GM18505 (cell line): ENCODE results near the gene AMT.

Experiments
- ATAC-seq: cut with Tn5 transposase; IDR thresholded peaks from one replicate; pipeline ENCODE4 v1.9.1; 2021; ENCODE audit not compliant: unreplicated experiment
- POLR2A ChIP-seq: IDR thresholded peaks from 4 replicates; pipeline ENCODE4 v1.6.1; 2011; ENCODE audit warnings: borderline replicate concordance; ENCODE audit not compliant: insufficient read depth, insufficient read length; ENCODE audit errors: extremely low read depth

Gene AMT

GRCh38 chr3:49456466-49456865 is 34.2 kb upstream of the AMT start:
- ATAC-seq: no peak
- TF ChIP-seq POLR2A: no peak

GRCh38 chr3:49454898-49455681 is 32.8 kb upstream of the AMT start:
- no peak for TF ChIP-seq POLR2A
- ATAC-seq: no peak

- no peak for ATAC-seq
- no peak for TF ChIP-seq POLR2A
These were observed 32.2 kb upstream of the AMT start for GRCh38 chr3:49454458-49454857.

- ATAC-seq: no peak
- no peak for TF ChIP-seq POLR2A
These were observed 31.3 kb upstream of the AMT start for GRCh38 chr3:49453621-49454020.

DNA sequence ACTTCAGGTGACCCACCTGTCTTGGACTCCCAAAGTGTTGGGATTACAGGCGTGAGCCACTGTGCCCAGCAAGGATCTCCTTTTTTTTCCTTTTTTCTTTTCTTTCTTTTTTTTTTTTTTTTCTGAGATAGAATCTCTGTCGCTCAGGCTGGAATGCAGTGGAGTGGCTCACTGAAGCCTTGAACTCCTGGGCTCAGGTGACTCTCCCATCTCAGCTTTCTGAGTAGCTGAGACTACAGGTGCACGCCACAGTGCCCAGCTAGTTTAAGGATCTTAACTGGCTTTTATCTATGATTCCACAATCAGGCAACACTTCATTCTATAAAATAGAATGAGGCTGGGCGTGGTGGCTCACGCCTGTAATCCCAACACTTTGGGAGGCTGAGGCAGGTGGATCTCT is 23.1 kb upstream of the AMT start:
- TF ChIP-seq POLR2A: no peak
- ATAC-seq: no peak

DNA sequence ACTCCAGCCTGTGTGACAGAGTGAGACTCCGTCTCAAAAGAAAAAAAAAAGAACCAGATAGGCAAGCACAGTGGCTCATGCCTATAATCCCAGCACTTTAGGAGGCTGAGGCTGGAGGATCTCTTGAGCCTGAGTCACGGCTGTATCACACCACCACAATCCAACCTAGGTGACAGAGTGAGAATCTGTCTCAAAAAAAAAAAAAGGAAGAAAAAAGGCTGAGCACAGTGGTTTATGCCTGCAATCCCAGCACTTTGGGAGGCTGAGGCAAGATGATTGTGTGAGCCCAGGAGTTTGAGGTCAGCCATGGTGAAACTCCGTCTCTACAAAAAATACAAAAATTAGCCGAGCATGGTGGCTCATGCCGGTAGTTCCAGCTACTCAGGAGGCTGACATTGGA is 12.5 kb upstream of the AMT start:
- TF ChIP-seq POLR2A: no peak
- no peak for ATAC-seq

GRCh38 chr3:49428752-49429080 is 6.4 kb upstream of the AMT start:
- TF ChIP-seq POLR2A: no peak

GRCh38 chr3:49427586-49427985 is 5.3 kb upstream of the AMT start:
- no peak for TF ChIP-seq POLR2A
- ATAC-seq: no peak

More at GRCh38 chr3:49428752-49429080, 6.4 kb upstream of the AMT start:
- ATAC-seq: no peak

DNA sequence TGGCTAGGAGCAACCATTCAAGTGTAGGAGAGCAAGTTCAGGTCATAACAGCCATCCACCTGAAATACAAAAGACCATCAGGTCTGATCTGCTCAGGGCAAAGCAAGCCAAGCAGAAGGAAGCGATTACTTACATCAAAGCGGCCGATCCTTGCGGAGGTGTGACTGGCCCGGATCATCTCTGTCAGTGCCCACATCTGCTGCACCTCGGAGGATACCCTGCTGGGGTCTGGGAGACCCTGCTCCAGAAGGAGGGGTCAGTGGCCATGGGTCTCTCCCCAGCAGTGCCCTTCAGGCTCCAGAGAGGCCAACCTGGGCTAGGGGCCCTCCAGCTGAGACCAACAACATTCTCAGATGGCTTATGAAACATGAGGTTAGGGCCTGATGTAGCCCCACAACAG is 2.5 kb upstream of the AMT start:
- TF ChIP-seq POLR2A: no peak
- no peak for ATAC-seq

DNA sequence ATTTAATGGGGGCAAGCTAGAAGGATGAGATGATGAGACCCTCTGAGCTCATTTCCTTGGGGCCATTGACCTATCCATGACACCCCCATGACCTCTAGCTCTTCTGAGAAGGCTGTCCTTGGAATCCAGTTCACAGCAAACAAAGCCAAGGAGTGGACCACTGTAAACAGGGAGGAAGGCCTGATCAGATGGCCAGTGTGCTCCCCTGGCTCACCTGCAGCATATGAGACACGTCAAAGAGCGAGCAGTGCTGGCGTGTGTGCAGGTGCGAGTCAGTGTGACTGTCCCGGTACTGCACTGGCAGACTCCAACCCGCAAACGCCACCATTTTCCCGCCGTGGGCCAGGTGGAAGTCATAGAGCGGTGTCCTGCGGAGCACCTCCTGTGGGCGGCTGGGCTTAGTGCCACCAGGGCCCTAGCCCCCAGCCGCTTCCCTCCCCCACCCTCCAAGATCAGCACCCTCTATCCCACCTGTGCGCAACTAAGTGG is 339 bp downstream of the AMT start:
- no peak for TF ChIP-seq POLR2A

DNA sequence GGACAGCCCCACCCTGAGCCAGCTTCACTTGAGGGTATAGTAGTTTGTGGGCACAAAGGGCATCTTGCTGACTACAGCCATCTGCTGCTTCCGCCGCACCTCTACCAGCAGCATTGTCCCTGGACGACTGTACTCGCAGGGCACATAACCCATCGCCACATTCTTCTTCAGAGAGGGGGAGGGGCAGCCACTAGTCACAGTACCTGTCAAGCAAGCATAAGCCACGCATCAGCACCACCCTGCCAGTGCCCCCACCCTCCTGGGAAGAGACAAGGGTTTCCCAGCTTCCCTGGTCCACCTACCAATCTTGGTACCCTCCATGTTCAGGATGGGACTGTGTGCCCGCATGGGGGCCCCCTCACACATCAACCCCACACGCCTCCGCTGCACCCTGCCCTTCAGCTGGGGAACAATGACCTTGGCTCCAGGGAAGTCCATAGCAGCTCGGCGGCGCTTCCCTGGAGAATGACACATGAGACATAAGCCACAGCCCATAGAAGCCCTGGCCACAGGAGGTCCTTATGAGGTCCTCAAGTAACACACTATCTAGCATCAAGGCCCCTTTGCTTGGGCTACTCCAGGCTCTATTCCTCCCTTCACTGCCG is 4.7 kb downstream of the AMT start:
- no peak for TF ChIP-seq POLR2A
- ATAC-seq: no peak

More for the DNA sequence above, 339 bp downstream of the AMT start:
- ATAC-seq: no peak

DNA sequence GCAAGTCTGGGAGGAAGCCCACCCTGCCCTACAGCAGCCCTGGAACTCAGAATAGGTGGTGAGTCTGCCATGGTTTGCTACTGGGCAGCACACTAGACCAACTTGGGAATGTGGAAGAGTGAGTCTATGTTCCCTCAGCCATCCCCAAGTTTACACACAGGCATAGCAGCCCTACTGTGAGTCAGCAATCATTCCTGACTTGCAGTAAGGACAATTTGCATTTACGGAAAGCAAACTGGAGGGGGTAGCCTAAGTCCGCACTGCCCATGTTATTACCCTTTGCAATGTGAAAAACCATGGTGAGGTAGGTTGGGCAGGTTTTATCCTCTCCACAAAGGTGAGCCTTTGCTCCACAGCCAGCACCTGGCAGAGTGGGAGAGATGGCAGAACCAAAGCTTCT is 5.4 kb downstream of the AMT start:
- no peak for TF ChIP-seq POLR2A
- no peak for ATAC-seq

DNA sequence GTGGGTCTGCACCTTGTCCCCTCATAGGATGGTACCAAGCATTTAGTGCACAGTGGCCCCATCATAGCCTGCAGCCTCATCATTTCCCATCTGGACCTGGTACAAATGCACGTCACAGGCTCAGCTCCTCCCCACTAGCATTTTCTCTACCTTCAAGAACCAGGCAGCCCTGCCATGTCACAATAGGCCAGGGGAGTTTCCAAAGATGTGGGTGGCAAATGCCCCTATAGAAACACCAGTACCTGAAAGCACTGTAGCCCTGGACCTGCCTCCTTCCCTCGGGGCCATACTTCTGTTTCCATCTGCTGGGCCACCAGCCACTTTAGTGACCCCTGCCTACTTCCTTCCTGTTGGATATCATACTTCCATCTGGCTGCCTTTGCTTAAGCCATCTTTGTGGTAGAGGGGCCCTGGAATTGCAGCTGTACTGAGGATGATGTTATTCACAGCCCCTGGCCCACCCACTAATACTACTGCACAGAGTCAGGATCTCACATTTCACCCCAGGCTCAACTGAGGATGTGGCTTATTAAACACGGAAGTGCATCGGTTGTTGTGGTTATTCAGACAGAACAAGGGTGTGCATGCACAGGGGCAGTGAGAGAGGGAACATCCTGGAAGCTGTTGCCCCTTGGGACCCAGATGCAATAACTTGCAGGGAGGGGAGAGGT is 6.2 kb downstream of the AMT start:
- TF ChIP-seq POLR2A: no peak
- ATAC-seq: no peak

- no peak for ATAC-seq
- no peak for TF ChIP-seq POLR2A
These were observed 7.5 kb downstream of the AMT start for GRCh38 chr3:49414753-49415152.
